HEK293T (cell line): Measurements from ENCODE around the gene RNF130.
A peak's percentile ranks its signal among the peaks of the same experiment; 100 is the strongest.

Experiments
- CTCF ChIA-PET: fragments of 350-600 bp; formaldehyde crosslinking; extraction: SDS; loops from one replicate; lab custom pipeline; 2021; ENCODE audit warnings: antibody characterized with exemption, inconsistent platforms; lab: Yijun Ruan, JAX
- POLR2A ChIA-PET: fragments of 350-600 bp; formaldehyde crosslinking; extraction: SDS; loops from one replicate; lab custom pipeline; 2020; ENCODE audit warnings: antibody characterized with exemption, inconsistent platforms; lab: Yijun Ruan, JAX
- DNase-seq: peaks from one replicate; pipeline ENCODE4 v3.0.0; 2012; ENCODE audit warnings: mixed read lengths; ENCODE audit errors: extremely low spot score
- ARNT ChIP-seq: fragments of 450-650 bp; IDR thresholded peaks from 2 replicates; pipeline ENCODE4 v1.6.1; 2017; ENCODE audit warnings: mild to moderate bottlenecking
- BHLHE40 ChIP-seq: fragments of 450-650 bp; IDR thresholded peaks from 2 replicates; pipeline ENCODE4 v1.6.1; 2016; ENCODE audit warnings: mild to moderate bottlenecking, moderate library complexity, borderline replicate concordance
- CTBP1 ChIP-seq: fragments of 450-650 bp; IDR thresholded peaks from 2 replicates; pipeline ENCODE4 v1.6.1; 2016; ENCODE audit warnings: borderline replicate concordance
- ELF4 ChIP-seq: fragments of 450-650 bp; IDR thresholded peaks from 2 replicates; pipeline ENCODE4 v1.6.1; 2017; ENCODE audit warnings: antibody characterized with exemption
- FOXA1 ChIP-seq: fragments of 450-650 bp; IDR thresholded peaks from 2 replicates; pipeline ENCODE4 v1.6.1; 2016; ENCODE audit warnings: mild to moderate bottlenecking
- FOXK2 ChIP-seq: fragments of 450-650 bp; IDR thresholded peaks from 2 replicates; pipeline ENCODE4 v1.6.1; 2016; ENCODE audit warnings: mild to moderate bottlenecking
- FOXM1 ChIP-seq: fragments of 450-650 bp; IDR thresholded peaks from 2 replicates; pipeline ENCODE4 v1.6.1; 2017; ENCODE audit warnings: mild to moderate bottlenecking, borderline replicate concordance
- HDGF ChIP-seq: fragments of 450-650 bp; IDR thresholded peaks from 2 replicates; pipeline ENCODE4 v1.6.1; 2017; ENCODE audit warnings: antibody characterized with exemption, borderline replicate concordance
- L3MBTL2 ChIP-seq: fragments of 450-650 bp; conservative IDR thresholded peaks from 2 replicates; pipeline ENCODE4 v1.6.1; 2016; ENCODE audit warnings: mild to moderate bottlenecking
- LEF1 ChIP-seq: fragments of 450-650 bp; IDR thresholded peaks from 2 replicates; pipeline ENCODE4 v1.6.1; 2017; ENCODE audit warnings: mild to moderate bottlenecking, borderline replicate concordance
- NFRKB ChIP-seq: fragments of 450-650 bp; IDR thresholded peaks from 2 replicates; pipeline ENCODE4 v1.6.1; 2016; ENCODE audit warnings: mild to moderate bottlenecking, moderate library complexity
- PKNOX1 ChIP-seq: fragments of 450-650 bp; IDR thresholded peaks from 2 replicates; pipeline ENCODE4 v1.6.1; 2016
- SP1 ChIP-seq: fragments of 450-650 bp; IDR thresholded peaks from 2 replicates; pipeline ENCODE4 v1.6.1; 2017
- SUZ12 ChIP-seq: fragments of 450-650 bp; IDR thresholded peaks from 2 replicates; pipeline ENCODE4 v1.6.1; 2016; ENCODE audit warnings: mild to moderate bottlenecking
- TARDBP ChIP-seq: fragments of 450-650 bp; IDR thresholded peaks from 2 replicates; pipeline ENCODE4 v1.6.1; 2016
- ZNF384 ChIP-seq: fragments of 450-650 bp; IDR thresholded peaks from 2 replicates; pipeline ENCODE4 v1.6.1; 2016

The RNF130 gene

GRCh38 chr5:180069589-180070247 is 1.8 kb downstream of the RNF130 start:
- no peak for DNase-seq
- POLR2A ChIA-PET, result interaction anchor here (0.6 kb wide), 2 partner anchors 21 to 78 kb away, joined by 3 read pairs; no protein-coding TSS in a partner anchor
- TF ChIP-seq ARNT (no peak), L3MBTL2 (0 out of 2 replicates have a peak, but pooled peaks have one; percentile 3)
- CTCF ChIA-PET, result interaction anchor here (0.6 to 0.7 kb wide), 2 partner anchors 17 to 96 kb away, joined by 3 read pairs; no protein-coding TSS in a partner anchor

GRCh38 chr5:180068519-180069090 is 3.0 kb downstream of the RNF130 start:
- DNase-seq, result no peak
- ChIA-PET CTCF (interaction anchor here (0.7 kb wide), 1 partner anchor 538 kb away, joined by 3 read pairs; no protein-coding TSS in a partner anchor), POLR2A (no interaction called here)
- TF ChIP-seq CTBP1 (no peak), SP1 (no peak), FOXM1 (no peak), PKNOX1 (peak; percentile 60), FOXK2 (no peak), L3MBTL2 (0 out of 2 replicates have a peak, but pooled peaks have one; percentile 12), ELF4 (no peak)

- DNase-seq, result no peak
- no peak for TF ChIP-seq NFRKB
- no peak for TF ChIP-seq ARNT
- TF ChIP-seq ELF4, result no peak
- no peak for TF ChIP-seq ZNF384
- POLR2A ChIA-PET, result no interaction called here
- CTCF ChIA-PET, result interaction anchor here (0.7 kb wide), 1 partner anchor 538 kb away, joined by 3 read pairs; no protein-coding TSS in a partner anchor
These were observed 3.6 kb downstream of the RNF130 start for GRCh38 chr5:180067986-180068385.

GRCh38 chr5:180060192-180060591 is 11.4 kb downstream of the RNF130 start:
- no peak for DNase-seq
- CTCF ChIA-PET, result no interaction called here
- POLR2A ChIA-PET, result no interaction called here
- TF ChIP-seq SUZ12 (no peak), BHLHE40 (no peak), ARNT (no peak), ZNF384 (no peak), ELF4 (no peak), TARDBP (no peak), SP1 (no peak), PKNOX1 (no peak), FOXM1 (no peak), NFRKB (no peak), L3MBTL2 (no peak), FOXA1 (no peak), HDGF (no peak), CTBP1 (no peak), FOXK2 (no peak), LEF1 (no peak)

- ChIA-PET CTCF (no interaction called here), POLR2A (no interaction called here)
- no peak for DNase-seq
- TF ChIP-seq SUZ12 (no peak), FOXK2 (no peak), HDGF (no peak), L3MBTL2 (no peak), NFRKB (no peak), BHLHE40 (no peak), CTBP1 (no peak), ZNF384 (no peak), PKNOX1 (no peak), TARDBP (no peak), FOXM1 (no peak), ELF4 (no peak), LEF1 (no peak), SP1 (no peak), ARNT (no peak), FOXA1 (no peak)
These were observed 12.2 kb downstream of the RNF130 start for GRCh38 chr5:180059326-180059725.

- no peak for DNase-seq
- POLR2A ChIA-PET, result no interaction called here
- CTCF ChIA-PET, result no interaction called here
- no peak for TF ChIP-seq HDGF
- TF ChIP-seq PKNOX1, result no peak
- TF ChIP-seq FOXK2, result no peak
- no peak for TF ChIP-seq SUZ12
- no peak for TF ChIP-seq LEF1
- TF ChIP-seq ARNT, result no peak
- TF ChIP-seq TARDBP, result no peak
- TF ChIP-seq CTBP1, result no peak
- no peak for TF ChIP-seq FOXM1
- TF ChIP-seq BHLHE40, result no peak
- TF ChIP-seq L3MBTL2, result no peak
These were observed 15.4 kb downstream of the RNF130 start for GRCh38 chr5:180056153-180056552.
